ENCODE measurements around the gene KLF9.

DNA sequence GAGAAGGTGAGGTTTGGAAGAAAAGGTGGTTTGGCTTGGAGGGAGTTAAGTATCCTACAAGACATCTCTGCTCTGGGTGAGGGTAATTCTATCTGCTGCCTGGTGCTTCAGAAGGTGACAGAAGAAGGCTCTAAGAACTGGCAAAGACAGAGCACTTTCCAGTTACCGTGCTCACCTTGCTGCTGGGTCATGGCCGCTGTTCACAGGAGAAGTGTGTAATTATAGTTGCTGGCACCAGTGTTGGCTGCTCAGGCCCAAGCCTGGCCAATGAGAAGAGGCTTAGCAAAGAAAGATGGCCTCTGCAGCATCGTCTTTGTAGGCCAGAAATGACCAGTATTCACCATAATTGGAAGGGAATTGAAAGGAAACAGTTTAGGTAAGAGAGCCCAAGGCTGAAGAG, 37.9 kb upstream of the KLF9 start:
- TF ChIP-seq CTCF (IDR thresholded peaks at IDR 0.05) (no peak), POLR2A (IDR thresholded peaks at IDR 0.05) (no peak)
